SK-N-MC (cell line): ENCODE measurements around the gene ATCAY.

Experiments
- DNase-seq: peaks from one replicate; pipeline ENCODE4 v3.0.0-alpha.2; 2011; ENCODE audit warnings: low read depth, low spot score
- H3K27ac ChIP-seq: fragments of 200-600 bp; sonication (generic); 2 replicates; pipeline ENCODE4 v1.5.1; 2016; ENCODE audit warnings: mixed run types
- H3K36me3 ChIP-seq: fragments of 200-600 bp; sonication (generic); 2 replicates; pipeline ENCODE4 v1.6.1; 2017; ENCODE audit warnings: antibody characterized with exemption, low read length, mixed read lengths; ENCODE audit not compliant: insufficient read depth
- H3K4me3 ChIP-seq: fragments of 200-600 bp; sonication (generic); 2 replicates; pipeline ENCODE4 v1.5.1; 2016
- H3K9ac ChIP-seq: fragments of 200-600 bp; sonication (generic); 2 replicates; pipeline ENCODE4 v1.8.0; 2017; ENCODE audit warnings: mixed run types, mixed read lengths; ENCODE audit not compliant: insufficient read length
- H3K9me3 ChIP-seq: fragments of 200-600 bp; sonication (generic); 2 replicates; pipeline ENCODE4 v1.6.1; 2017; ENCODE audit warnings: low read depth, mild to moderate bottlenecking, antibody characterized with exemption, low read length, moderate library complexity, mixed read lengths
- EZH2 ChIP-seq: fragments of 200-600 bp; sonication (generic); IDR thresholded peaks from one replicate; pipeline ENCODE4 v1.6.1; 2017; ENCODE audit warnings: antibody characterized with exemption
- FOXP2 ChIP-seq: optimal IDR thresholded peaks from 2 replicates; pipeline ENCODE3; 2011; ENCODE audit warnings: mild to moderate bottlenecking, moderate library complexity; ENCODE audit not compliant: insufficient read depth; ENCODE audit errors: extremely low read length, control extremely low read depth
- POLR2AphosphoS5 ChIP-seq: IDR thresholded peaks from 2 replicates; pipeline ENCODE4 v1.6.1; 2012; ENCODE audit warnings: mild to moderate bottlenecking, low read depth, low read length, borderline replicate concordance

The ATCAY gene

GRCh38 chr19:3851254-3852176 is 29.0 kb upstream of the ATCAY start:
- no peak overlapping the region for H3K4me3 ChIP-seq
- no peak for TF ChIP-seq EZH2
- TF ChIP-seq FOXP2, result no peak
- no peak for TF ChIP-seq POLR2AphosphoS5
- no peak overlapping the region for H3K27ac ChIP-seq
- H3K36me3 ChIP-seq, result no peaks in the 10 kb centered on the region
- H3K9ac ChIP-seq, result no peak overlapping the region
- DNase-seq, result no peak
- no peaks in the 10 kb centered on the region for H3K9me3 ChIP-seq

- no peak for DNase-seq
- TF ChIP-seq POLR2AphosphoS5, result no peak
- no peak for TF ChIP-seq EZH2
- no peak for TF ChIP-seq FOXP2
- no peak overlapping the region for H3K4me3 ChIP-seq
- no peaks in the 10 kb centered on the region for H3K9me3 ChIP-seq
- H3K27ac ChIP-seq, result no peak overlapping the region
- H3K9ac ChIP-seq, result no peak overlapping the region
- H3K36me3 ChIP-seq, result no peaks in the 10 kb centered on the region
Observed at GRCh38 chr19:3852177-3852511, 28.3 kb upstream of the ATCAY start.

GRCh38 chr19:3852614-3853254 is 27.8 kb upstream of the ATCAY start:
- Histone ChIP-seq H3K9me3 (no peaks in the 10 kb centered on the region), H3K36me3 (no peaks in the 10 kb centered on the region), H3K4me3 (no peak overlapping the region), H3K9ac (no peak overlapping the region), H3K27ac (no peak overlapping the region)
- DNase-seq, result no peak
- TF ChIP-seq POLR2AphosphoS5 (no peak), FOXP2 (no peak), EZH2 (no peak)

GRCh38 chr19:3855320-3855719 is 25.2 kb upstream of the ATCAY start:
- H3K27ac ChIP-seq, result no peak overlapping the region
- TF ChIP-seq FOXP2 (no peak), EZH2 (no peak), POLR2AphosphoS5 (no peak)
- H3K9ac ChIP-seq, result no peak overlapping the region
- H3K9me3 ChIP-seq, result no peaks in the 10 kb centered on the region
- H3K4me3 ChIP-seq, result no peak overlapping the region
- no peak for DNase-seq
- no peaks in the 10 kb centered on the region for H3K36me3 ChIP-seq

- H3K9ac ChIP-seq, result no peak overlapping the region
- no peaks in the 10 kb centered on the region for H3K9me3 ChIP-seq
- DNase-seq, result no peak
- no peak overlapping the region for H3K4me3 ChIP-seq
- TF ChIP-seq EZH2 (no peak), POLR2AphosphoS5 (no peak), FOXP2 (no peak)
- H3K27ac ChIP-seq, result no peak overlapping the region
- H3K36me3 ChIP-seq, result no peaks in the 10 kb centered on the region
Observed at GRCh38 chr19:3857449-3858003, 23.0 kb upstream of the ATCAY start.

- no peak for TF ChIP-seq FOXP2
- TF ChIP-seq POLR2AphosphoS5, result no peak
- TF ChIP-seq EZH2, result no peak
- Histone ChIP-seq H3K36me3 (no peaks in the 10 kb centered on the region), H3K9me3 (no peaks in the 10 kb centered on the region), H3K27ac (no peak overlapping the region), H3K9ac (no peak overlapping the region), H3K4me3 (no peak overlapping the region)
- DNase-seq, result no peak
Observed at GRCh38 chr19:3860499-3860898, 20.0 kb upstream of the ATCAY start.

- no peaks in the 10 kb centered on the region for H3K36me3 ChIP-seq
- no peak overlapping the region for H3K9ac ChIP-seq
- DNase-seq, result no peak
- no peak overlapping the region for H3K4me3 ChIP-seq
- no peaks in the 10 kb centered on the region for H3K9me3 ChIP-seq
- no peak for TF ChIP-seq FOXP2
- TF ChIP-seq POLR2AphosphoS5, result no peak
- no peak for TF ChIP-seq EZH2
- H3K27ac ChIP-seq, result no peak overlapping the region
Observed at GRCh38 chr19:3862826-3863500, 17.5 kb upstream of the ATCAY start.

GRCh38 chr19:3863648-3864047 is 16.8 kb upstream of the ATCAY start:
- Histone ChIP-seq H3K36me3 (no peaks in the 10 kb centered on the region), H3K9ac (no peak overlapping the region), H3K27ac (no peak overlapping the region), H3K4me3 (no peak overlapping the region), H3K9me3 (no peaks in the 10 kb centered on the region)
- DNase-seq, result no peak
- no peak for TF ChIP-seq POLR2AphosphoS5
- no peak for TF ChIP-seq EZH2
- TF ChIP-seq FOXP2, result no peak

- Histone ChIP-seq H3K4me3 (no peak overlapping the region), H3K27ac (no peak overlapping the region), H3K9ac (no peak overlapping the region), H3K36me3 (no peaks in the 10 kb centered on the region), H3K9me3 (no peaks in the 10 kb centered on the region)
- no peak for DNase-seq
- TF ChIP-seq FOXP2, result no peak
- no peak for TF ChIP-seq POLR2AphosphoS5
- no peak for TF ChIP-seq EZH2
Observed at GRCh38 chr19:3866910-3867638, 13.4 kb upstream of the ATCAY start.
